ENCODE results near the gene ELMO1. TPM values are rescaled to one million over a fixed set of nuclear protein-coding genes. Genes with fewer than 3 reads are reported as not detected.

The ELMO1 gene
- total RNA-seq, 1 experiment from 2014 or later, result not detected

GRCh38 chr7:36810489-36810888, 638.2 kb downstream of the ELMO1 start:
- Histone ChIP-seq H3K4me2 (ENCODE audit: low read length) (no peak overlapping the region), H3K27me3 (ENCODE audit: low read length) (no peaks in the 10 kb centered on the region), H3K4me3 (ENCODE audit: low read length) (no peak overlapping the region), H3K9ac (ENCODE audit: low read length) (no peak overlapping the region), H3K9me2 (replicated peaks; ENCODE audit: low read length) (no peaks in the 10 kb centered on the region), H3F3A (ENCODE audit: low read length, unreplicated experiment) (no peaks in the 10 kb centered on the region), H4K20me1 (ENCODE audit: low read length) (no peaks in the 10 kb centered on the region), H3K27ac (ENCODE audit: low read length) (no peak overlapping the region), H3K36me3 (ENCODE audit: low read depth, low read length) (no peaks in the 10 kb centered on the region), H3K9me3 (ENCODE audit: low read length) (no peaks in the 10 kb centered on the region), H3K79me2 (ENCODE audit: low read length) (no peaks in the 10 kb centered on the region), H2AFZ (ENCODE audit: low read length) (no peak overlapping the region), H3K4me1 (ENCODE audit: insufficient read depth, low read length) (no peaks in the 10 kb centered on the region)
- TF ChIP-seq CTCF (conservative IDR thresholded peaks at IDR 0.05; ENCODE audit: low read depth, low read length) (no peak), EZH2 (IDR thresholded peaks at IDR 0.05; ENCODE audit: low read length, unreplicated experiment) (no peak), EZH2phosphoT487 (IDR thresholded peaks at IDR 0.05; ENCODE audit: borderline replicate concordance, low read length) (no peak)
- intact Hi-C loops (cut with micrococcal nuclease), result no loop called here
- ChIA-PET POLR2A (ENCODE audit: unreplicated experiment) (no interaction called here), CTCF (no interaction called here)
- BruUV-seq (replicated peaks), result no TSS peak
- ATAC-seq (no peak), DNase-seq (no peak)

- Histone ChIP-seq H3K27ac (ENCODE audit: low read length) (no peak overlapping the region), H3K9me2 (replicated peaks; ENCODE audit: low read length) (no peaks in the 10 kb centered on the region), H3K9ac (ENCODE audit: low read length) (no peak overlapping the region), H3K27me3 (ENCODE audit: low read length) (peaks cover 3% of the 10 kb centered on the region; the same call in 1 of the 2 replicates), H3K9me3 (ENCODE audit: low read length) (no peaks in the 10 kb centered on the region), H3K4me2 (ENCODE audit: low read length) (no peak overlapping the region), H3F3A (ENCODE audit: low read length, unreplicated experiment) (no peaks in the 10 kb centered on the region), H3K36me3 (ENCODE audit: low read depth, low read length) (no peaks in the 10 kb centered on the region), H3K4me1 (ENCODE audit: insufficient read depth, low read length) (no peaks in the 10 kb centered on the region), H4K20me1 (ENCODE audit: low read length) (no peaks in the 10 kb centered on the region), H3K4me3 (ENCODE audit: low read length) (no peak overlapping the region), H2AFZ (ENCODE audit: low read length) (no peak overlapping the region), H3K79me2 (ENCODE audit: low read length) (no peaks in the 10 kb centered on the region)
- BruUV-seq (replicated peaks), result no TSS peak
- ChIA-PET POLR2A (ENCODE audit: unreplicated experiment) (no interaction called here), CTCF (no interaction called here)
- ATAC-seq (no peak), DNase-seq (no peak)
- intact Hi-C loops (cut with micrococcal nuclease), result no loop called here
- TF ChIP-seq EZH2 (IDR thresholded peaks at IDR 0.05; ENCODE audit: low read length, unreplicated experiment) (no peak), CTCF (conservative IDR thresholded peaks at IDR 0.05; ENCODE audit: low read depth, low read length) (no peak), EZH2phosphoT487 (IDR thresholded peaks at IDR 0.05; ENCODE audit: borderline replicate concordance, low read length) (no peak)
These were observed 638.6 kb downstream of the ELMO1 start for GRCh38 chr7:36810032-36810431.

GRCh38 chr7:36809510-36809909, 639.2 kb downstream of the ELMO1 start:
- ATAC-seq (no peak), DNase-seq (no peak)
- Histone ChIP-seq H3K4me3 (ENCODE audit: low read length) (no peak overlapping the region), H3K9me3 (ENCODE audit: low read length) (no peaks in the 10 kb centered on the region), H3K4me1 (ENCODE audit: insufficient read depth, low read length) (no peaks in the 10 kb centered on the region), H3K4me2 (ENCODE audit: low read length) (no peak overlapping the region), H3F3A (ENCODE audit: low read length, unreplicated experiment) (no peaks in the 10 kb centered on the region), H3K27me3 (ENCODE audit: low read length) (peaks cover 6% of the 10 kb centered on the region; the same call in 1 of the 2 replicates), H2AFZ (ENCODE audit: low read length) (no peak overlapping the region), H3K79me2 (ENCODE audit: low read length) (no peaks in the 10 kb centered on the region), H3K9ac (ENCODE audit: low read length) (no peak overlapping the region), H4K20me1 (ENCODE audit: low read length) (no peaks in the 10 kb centered on the region), H3K9me2 (replicated peaks; ENCODE audit: low read length) (no peaks in the 10 kb centered on the region), H3K36me3 (ENCODE audit: low read depth, low read length) (no peaks in the 10 kb centered on the region), H3K27ac (ENCODE audit: low read length) (no peak overlapping the region)
- ChIA-PET POLR2A (ENCODE audit: unreplicated experiment) (no interaction called here), CTCF (no interaction called here)
- intact Hi-C loops (cut with micrococcal nuclease), result no loop called here
- BruUV-seq (replicated peaks), result no TSS peak
- TF ChIP-seq EZH2phosphoT487 (IDR thresholded peaks at IDR 0.05; ENCODE audit: borderline replicate concordance, low read length) (no peak), EZH2 (IDR thresholded peaks at IDR 0.05; ENCODE audit: low read length, unreplicated experiment) (no peak), CTCF (conservative IDR thresholded peaks at IDR 0.05; ENCODE audit: low read depth, low read length) (no peak)
